Measurements from ENCODE around the gene FXR2.

The FXR2 gene

GRCh38 chr17:7587420-7588151 is 27.1 kb downstream of the FXR2 start:
- DNase-seq, result no peak

GRCh38 chr17:7586673-7587419 is 27.9 kb downstream of the FXR2 start:
- DNase-seq, result no peak

DNA sequence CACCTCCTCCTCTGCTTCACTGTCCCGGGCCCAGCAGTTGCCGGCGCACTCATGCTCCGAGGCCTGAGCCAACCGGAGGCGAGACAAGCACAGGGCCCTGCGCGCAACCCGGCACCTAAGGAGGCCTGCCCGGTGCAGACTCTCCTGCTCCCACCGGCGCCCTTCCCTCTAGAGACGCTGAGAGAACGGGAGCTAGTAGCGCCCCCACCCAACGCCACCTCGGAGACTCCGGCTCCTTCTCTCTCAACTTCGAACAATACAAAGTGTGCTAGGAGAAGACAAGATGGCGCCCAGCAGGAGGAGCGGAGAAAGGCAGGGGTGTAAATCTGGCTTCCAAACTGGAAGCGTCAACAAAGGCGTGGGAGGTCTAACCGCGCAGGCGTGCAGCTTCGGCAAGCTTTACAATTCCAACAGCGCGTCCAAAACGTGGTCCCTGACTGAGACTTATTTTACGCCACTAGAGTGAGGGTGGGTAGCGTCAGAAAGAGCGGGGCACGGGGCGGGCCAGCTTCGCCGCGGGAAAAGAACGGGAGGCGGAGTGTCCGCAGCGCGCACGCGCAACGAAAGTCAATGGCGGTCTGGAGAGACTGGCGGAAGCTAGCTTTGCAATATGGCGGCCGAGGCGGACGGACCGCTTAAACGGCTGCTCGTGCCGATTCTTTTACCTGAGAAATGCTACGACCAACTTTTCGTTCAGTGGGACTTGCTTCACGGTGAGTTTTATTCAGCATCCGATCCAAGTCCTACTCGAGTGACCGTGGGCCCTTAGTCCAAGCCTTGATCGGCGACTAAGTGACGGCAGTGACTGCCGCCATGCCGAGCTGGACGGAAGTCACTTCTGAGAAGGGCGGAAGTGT is 31.2 kb downstream of the FXR2 start, which contains the start of gene MPDU1:
Gene MPDU1, plus strand, starts transcription at position 600 of the 857 bp plus-strand sequence. Its CDS starts 11 bp downstream, at position 611.
- DNase-seq, result peak; percentile 97

GRCh38 chr17:7582396-7583252 is 32.1 kb downstream of the FXR2 start:
- no peak for DNase-seq

- DNase-seq, result no peak
These were observed 33.8 kb downstream of the FXR2 start for GRCh38 chr17:7580604-7581575.

DNA sequence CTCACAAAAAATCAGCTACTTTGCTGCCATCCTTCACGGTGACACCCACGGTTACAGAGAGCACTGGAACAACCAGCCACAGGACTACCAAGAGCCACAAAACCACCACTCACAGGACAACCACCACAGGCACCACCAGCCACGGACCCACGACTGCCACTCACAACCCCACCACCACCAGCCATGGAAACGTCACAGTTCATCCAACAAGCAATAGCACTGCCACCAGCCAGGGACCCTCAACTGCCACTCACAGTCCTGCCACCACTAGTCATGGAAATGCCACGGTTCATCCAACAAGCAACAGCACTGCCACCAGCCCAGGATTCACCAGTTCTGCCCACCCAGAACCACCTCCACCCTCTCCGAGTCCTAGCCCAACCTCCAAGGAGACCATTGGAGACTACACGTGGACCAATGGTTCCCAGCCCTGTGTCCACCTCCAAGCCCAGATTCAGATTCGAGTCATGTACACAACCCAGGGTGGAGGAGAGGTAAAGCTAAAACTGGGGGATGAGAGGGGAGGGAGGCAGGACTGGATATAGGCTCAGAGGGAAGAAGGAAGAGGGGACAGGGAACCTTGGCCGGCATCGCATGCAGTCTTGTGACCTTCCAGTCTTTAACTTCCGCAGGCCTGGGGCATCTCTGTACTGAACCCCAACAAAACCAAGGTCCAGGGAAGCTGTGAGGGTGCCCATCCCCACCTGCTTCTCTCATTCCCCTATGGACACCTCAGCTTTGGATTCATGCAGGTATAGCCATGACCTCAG is 34.7 kb downstream of the FXR2 start:
- peak; percentile 56 for DNase-seq

GRCh38 chr17:7579001-7579833 is 35.5 kb downstream of the FXR2 start, which contains the start of gene CD68:
TSS of gene CD68 (plus strand) at chr17:7579638. CDS start at chr17:7579678, 40 bp downstream.
- DNase-seq, result peak; percentile 70

GRCh38 chr17:7577327-7578199 is 37.1 kb downstream of the FXR2 start:
- no peak for DNase-seq

DNA sequence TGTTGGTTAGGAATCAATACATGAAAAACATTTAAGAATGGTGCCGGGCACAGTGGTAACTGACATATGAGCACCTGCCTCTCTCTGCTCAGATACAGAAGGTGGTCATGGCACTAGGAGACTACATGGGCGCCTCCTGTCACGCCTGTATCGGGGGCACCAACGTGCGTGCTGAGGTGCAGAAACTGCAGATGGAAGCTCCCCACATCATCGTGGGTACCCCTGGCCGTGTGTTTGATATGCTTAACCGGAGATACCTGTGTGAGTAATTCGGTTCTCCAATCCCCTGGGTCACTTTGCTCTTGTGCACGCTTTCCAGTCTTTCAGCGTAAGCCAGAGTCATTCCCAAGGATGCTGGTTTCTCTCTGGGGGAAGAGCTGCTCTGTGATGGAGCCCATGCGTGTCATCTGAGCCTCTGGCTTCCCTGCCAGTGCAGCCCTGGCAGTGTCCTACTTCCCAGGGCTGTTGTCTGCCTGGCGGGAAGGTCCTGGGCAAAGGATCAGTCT is 38.2 kb downstream of the FXR2 start:
- DNase-seq, result no peak

GRCh38 chr17:7575959-7576358 is 38.7 kb downstream of the FXR2 start:
- DNase-seq, result no peak

DNA sequence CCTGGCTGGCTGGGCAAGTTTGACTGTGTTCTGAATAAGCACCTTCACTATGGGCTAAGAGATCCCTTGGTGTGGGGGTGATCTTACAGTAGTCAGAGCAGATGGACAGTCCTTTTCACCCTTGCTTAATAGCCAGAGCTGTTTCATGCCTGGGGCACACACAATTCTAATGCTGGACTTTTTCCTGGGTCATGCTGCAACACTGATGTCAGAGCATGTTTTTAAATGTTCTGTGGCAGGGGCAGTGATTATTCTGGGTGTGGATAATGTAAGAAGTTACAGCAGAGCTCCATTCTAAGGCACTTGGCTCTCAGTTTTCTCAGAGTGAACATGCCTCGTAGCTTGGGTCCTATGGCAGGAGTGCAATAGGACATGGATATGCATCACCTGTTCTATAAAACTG is 39.2 kb downstream of the FXR2 start:
- no peak for DNase-seq

DNA sequence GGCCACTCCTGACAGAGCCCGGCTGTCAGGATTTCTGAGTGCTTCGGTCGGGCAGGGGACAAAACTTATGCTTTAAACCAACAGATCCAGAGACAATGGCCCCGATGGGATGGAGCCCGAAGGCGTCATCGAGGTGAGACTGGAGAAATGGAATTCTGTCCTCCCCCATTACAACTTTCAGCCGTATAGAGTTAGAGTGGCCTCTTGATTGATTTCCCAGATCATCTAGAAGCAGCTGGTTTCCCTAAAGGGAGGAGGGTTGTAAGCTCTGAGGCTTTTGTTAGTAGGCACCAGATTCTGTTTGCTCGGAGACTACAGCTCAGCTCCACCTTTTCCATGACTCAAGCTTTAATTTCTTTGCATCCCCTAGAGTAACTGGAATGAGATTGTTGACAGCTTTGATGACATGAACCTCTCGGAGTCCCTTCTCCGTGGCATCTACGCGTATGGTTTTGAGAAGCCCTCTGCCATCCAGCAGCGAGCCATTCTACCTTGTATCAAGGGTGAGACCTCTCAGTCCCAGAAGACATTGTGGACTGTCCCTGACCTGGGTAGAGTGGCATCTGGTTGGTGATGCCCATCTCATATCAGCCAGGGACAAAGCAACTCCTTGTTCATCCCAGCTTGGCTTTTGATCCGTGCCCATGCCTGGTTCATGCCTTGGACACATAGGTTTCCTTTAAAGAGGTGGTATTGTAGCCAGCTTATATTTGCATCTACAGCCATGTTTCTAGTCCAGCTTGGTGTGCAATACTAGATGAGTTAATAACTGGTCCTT is 40.3 kb downstream of the FXR2 start:
- no peak for DNase-seq

GRCh38 chr17:7573324-7574080 is 41.2 kb downstream of the FXR2 start:
- peak; percentile 95 for DNase-seq

- peak; percentile 100 for DNase-seq
These were observed 41.9 kb downstream of the FXR2 start for GRCh38 chr17:7572588-7573323.

GRCh38 chr17:7572338-7572587 is 42.4 kb downstream of the FXR2 start:
- no peak for DNase-seq

- DNase-seq, result no peak
These were observed 44.3 kb downstream of the FXR2 start for GRCh38 chr17:7570351-7570750.

All from CD4-positive, alpha-beta T cell treated with Interleukin-21 for 1 hour (primary cell).